ENCODE data around the gene PLBD1.

DNA sequence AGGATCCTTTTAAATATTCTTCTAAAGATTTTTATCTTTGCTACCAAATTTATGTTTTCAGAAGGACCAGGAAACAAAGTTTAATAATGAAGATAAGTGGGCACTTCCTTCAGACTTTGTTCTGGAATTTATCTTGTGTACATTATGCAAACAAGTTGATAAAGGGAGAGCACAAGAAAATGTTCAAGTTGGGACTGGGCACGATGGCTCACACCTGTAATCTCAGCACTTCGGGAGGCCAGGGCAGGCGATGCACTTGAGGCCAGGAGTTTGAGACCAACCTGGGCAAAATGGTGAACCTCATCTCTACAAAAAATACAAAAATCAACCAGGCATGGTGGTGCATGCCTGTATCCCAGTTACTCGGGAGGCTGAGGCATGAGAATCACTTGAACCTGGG, 4.6 kb downstream of the PLBD1 start:
- TF ChIP-seq POLR2AphosphoS5 (IDR thresholded peaks at IDR 0.05) = no peak
- TF ChIP-seq, protein P1, sequence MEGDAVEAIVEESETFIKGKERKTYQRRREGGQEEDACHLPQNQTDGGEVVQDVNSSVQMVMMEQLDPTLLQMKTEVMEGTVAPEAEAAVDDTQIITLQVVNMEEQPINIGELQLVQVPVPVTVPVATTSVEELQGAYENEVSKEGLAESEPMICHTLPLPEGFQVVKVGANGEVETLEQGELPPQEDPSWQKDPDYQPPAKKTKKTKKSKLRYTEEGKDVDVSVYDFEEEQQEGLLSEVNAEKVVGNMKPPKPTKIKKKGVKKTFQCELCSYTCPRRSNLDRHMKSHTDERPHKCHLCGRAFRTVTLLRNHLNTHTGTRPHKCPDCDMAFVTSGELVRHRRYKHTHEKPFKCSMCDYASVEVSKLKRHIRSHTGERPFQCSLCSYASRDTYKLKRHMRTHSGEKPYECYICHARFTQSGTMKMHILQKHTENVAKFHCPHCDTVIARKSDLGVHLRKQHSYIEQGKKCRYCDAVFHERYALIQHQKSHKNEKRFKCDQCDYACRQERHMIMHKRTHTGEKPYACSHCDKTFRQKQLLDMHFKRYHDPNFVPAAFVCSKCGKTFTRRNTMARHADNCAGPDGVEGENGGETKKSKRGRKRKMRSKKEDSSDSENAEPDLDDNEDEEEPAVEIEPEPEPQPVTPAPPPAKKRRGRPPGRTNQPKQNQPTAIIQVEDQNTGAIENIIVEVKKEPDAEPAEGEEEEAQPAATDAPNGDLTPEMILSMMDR (IDR thresholded peaks at IDR 0.05 in 8 of 11, conservative IDR thresholded peaks at IDR 0.05 in 3 of 11) = no peak

All from spleen (tissue), 7 donors.